Small intestine (tissue), 7 donors: Measurements from ENCODE around the gene NAPG. TPM values are rescaled to one million over a fixed set of nuclear protein-coding genes. Genes with fewer than 3 reads are reported as not detected.
"Not testable (repeated sequence)": the region's sequence is repeated elsewhere in the genome, so short reads cannot be mapped to it uniquely, and the experiment has no call there.

Source experiments
- DNase-seq, 2 donors: peaks; one replicate each; pipeline versions ENCODE4 v3.0.0 to v3.0.0-alpha.2; 2013
- FAIRE-seq: peaks from 2 replicates; lab custom pipeline; 2012; peaks lifted over from hg19 to GRCh38; lab: Jason Lieb, UNC
- H3K27ac ChIP-seq, 3 donors: one replicate each; pipeline ENCODE4 v1.5.1; 2013; ENCODE audit warnings: low read length in 2 of 3, mild to moderate bottlenecking in 2 of 3, control low read depth in 1 of 3, inconsistent platforms in 1 of 3, low read depth in 1 of 3, moderate library complexity in 1 of 3
- H3K27me3 ChIP-seq, 3 donors: one replicate each; pipeline ENCODE4 v1.6.1; 2013; ENCODE audit warnings: low read length in 3 of 3, inconsistent platforms in 1 of 3; ENCODE audit not compliant: control insufficient read depth in 3 of 3, insufficient read depth in 3 of 3
- H3K36me3 ChIP-seq, 3 donors: one replicate each; pipeline ENCODE4 v1.6.1; 2013; ENCODE audit warnings: low read length in 3 of 3, inconsistent platforms in 1 of 3, low read depth in 1 of 3, mild to moderate bottlenecking in 1 of 3, moderate library complexity in 1 of 3; ENCODE audit not compliant: control insufficient read depth in 3 of 3, insufficient read depth in 2 of 3
- H3K4me1 ChIP-seq, 3 donors: one replicate each; pipeline ENCODE4 v1.6.1; 2013; ENCODE audit warnings: low read length in 2 of 3, inconsistent platforms in 1 of 3, low read depth in 1 of 3, mild to moderate bottlenecking in 1 of 3, moderate library complexity in 1 of 3; ENCODE audit not compliant: control insufficient read depth in 3 of 3, insufficient read depth in 2 of 3
- H3K4me3 ChIP-seq, 3 donors: one replicate each; pipeline ENCODE4 v1.5.1; 2013; ENCODE audit warnings: low read length in 3 of 3, control low read depth in 1 of 3, inconsistent platforms in 1 of 3, low read depth in 1 of 3, mild to moderate bottlenecking in 1 of 3, moderate library complexity in 1 of 3
- H3K9me3 ChIP-seq, 2 donors: one replicate each; pipeline ENCODE4 v1.6.1; 2013; ENCODE audit warnings: low read depth in 1 of 2, low read length in 1 of 2; ENCODE audit not compliant: control insufficient read depth in 2 of 2, insufficient read depth in 1 of 2
- WGBS, 3 donors: extraction: QIAGEN DNeasy Blood & Tissue Kit; methylation state at CpG; one replicate each; pipeline ENCODE4 v1.1.7; 2013; 5-methylcytosine and 5-hydroxymethylcytosine counted together
- polyA plus RNA-seq, 4 donors: library from polyadenylated mRNA; stranded (reverse) in 3 of 4; unstranded in 1 of 4; fragments of 200-250 nt in 3 of 4; fragments of 120-200 nt in 1 of 4; gene quantifications; one replicate each; pipeline versions ENCODE4 v1.2.1 to v1.2.3, GENCODE V29; 2013
- donor health status: healthy with polysubstance abuse.
- donor health status: control.
- donor health status: control.
- donor health status: Bipolar disorder and iron deficiency.
- donor health status: healthy.

The NAPG gene
- polyA plus RNA-seq, 4 donors: 11.1 to 24.1 (median 16.3) TPM

DNA sequence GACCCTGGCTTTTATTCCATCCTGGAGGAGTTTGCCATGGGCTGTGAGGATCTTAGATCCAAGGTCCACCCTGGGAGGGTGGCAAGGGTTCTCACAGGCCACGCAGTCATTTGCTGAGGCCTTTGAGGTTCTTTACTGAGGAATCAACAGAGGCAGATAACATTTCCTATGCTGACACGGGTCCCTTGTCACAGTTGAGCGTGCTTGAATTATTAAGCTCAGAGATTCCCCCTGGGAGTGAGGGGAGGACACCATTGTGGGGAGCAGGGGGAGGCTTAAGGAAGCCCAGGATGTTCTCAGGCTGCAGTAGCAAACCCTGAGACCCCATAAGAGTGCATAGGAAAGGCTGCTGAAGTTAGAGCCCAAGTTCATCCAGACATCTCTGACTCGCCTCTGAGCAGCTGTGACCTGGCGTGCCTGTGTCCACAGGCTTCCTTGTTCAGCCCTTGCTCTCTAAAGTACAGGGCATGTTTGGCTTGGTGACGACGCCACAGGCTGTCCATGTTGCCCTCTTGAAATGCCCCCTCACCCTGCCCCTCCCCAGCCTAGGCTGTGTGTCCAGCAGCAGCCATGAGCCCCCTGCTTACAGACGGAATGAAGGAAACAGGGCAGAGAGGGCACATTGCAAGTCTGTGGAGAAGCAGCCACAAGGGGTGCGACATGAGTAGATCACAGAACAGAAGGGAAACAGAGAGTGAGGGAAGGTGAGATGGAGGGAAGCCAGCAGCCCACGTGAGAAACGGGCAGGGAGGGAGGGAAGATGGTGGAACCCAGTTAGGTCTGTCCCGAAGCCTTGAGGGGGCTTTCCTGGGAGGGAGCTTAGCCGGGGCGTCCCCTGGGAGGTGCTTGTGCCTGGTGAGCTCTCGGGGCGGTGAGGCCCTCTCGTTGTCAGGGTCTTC is 34.0 kb downstream of the NAPG start:
- FAIRE-seq (no peak), DNase-seq (peak; percentile 4 to 30)
- H3K27ac ChIP-seq: no peak overlapping the region
- no peaks in the 10 kb centered on the region for H3K9me3 ChIP-seq
- peak overlapping the region in 1 of 3 donors; percentile 22 for H3K4me3 ChIP-seq
- peaks cover 0 to 22% (median 6%) of the 10 kb centered on the region in 3 donors for H3K36me3 ChIP-seq
- WGBS, 3 donors: 41 to 44% (median 42%) methylated on average over 17 of the region's 17 CpGs
- no peaks in the 10 kb centered on the region for H3K27me3 ChIP-seq
- peaks cover 0 to 7% (median 0%) of the 10 kb centered on the region in 3 donors for H3K4me1 ChIP-seq

DNA sequence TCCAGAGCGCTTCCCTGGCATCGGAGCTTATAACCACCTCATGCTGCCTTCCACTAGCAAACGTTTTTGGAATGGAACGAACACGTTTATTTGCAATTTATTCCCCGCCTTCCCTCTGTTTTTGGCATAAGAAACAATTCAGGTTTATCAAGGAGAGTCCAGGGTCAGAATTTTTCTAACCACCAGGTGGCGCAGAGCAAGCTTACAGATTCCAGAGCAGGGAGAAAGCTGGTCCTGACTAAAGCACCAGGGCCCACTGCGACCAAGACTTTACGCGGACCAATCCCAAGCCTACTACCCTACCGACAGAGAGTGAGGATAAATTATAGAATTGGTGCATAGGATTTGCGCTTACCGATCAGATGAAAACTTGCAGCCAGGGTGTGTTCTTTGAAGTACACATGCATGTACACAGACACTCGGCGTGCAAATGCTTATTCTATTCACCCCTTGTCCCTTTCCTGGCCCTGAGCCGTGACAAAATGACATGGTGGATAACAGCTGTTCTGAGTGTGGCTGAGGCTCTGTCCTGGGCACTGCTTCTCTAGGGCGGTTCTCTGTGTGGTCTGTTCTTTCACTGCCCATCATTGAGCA is 34.7 kb downstream of the NAPG start:
- peak; percentile 57 to 78 for DNase-seq

DNA sequence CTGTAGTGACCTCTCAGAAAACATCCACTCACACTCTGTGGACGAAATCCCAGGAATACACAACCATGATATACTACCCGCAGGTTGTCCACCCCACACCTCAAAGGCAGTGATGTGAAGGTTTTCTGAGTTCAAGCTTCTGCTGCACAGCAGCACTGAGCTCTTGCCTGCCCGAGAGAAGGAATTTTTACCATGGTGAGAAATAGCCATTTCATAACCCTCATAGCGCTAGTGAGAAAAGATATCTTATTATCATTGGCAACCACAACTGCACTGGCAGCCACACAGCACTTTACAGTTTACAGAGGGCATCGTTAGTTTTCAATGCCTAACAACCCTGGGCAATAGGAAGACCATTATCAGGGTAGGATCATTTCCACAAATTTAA is 36.9 kb downstream of the NAPG start:
- no peaks in the 10 kb centered on the region for H3K27me3 ChIP-seq
- peaks cover 0 to 7% (median 0%) of the 10 kb centered on the region in 3 donors for H3K4me1 ChIP-seq
- H3K27ac ChIP-seq: no peak overlapping the region
- H3K9me3 ChIP-seq: no peaks in the 10 kb centered on the region
- H3K4me3 ChIP-seq: no peak overlapping the region
- FAIRE-seq: no peak
- 84 to 92% (median 89%) methylated on average over 5 of the region's 5 CpGs for WGBS, 3 donors
- H3K36me3 ChIP-seq: peaks cover 0 to 8% (median 0%) of the 10 kb centered on the region in 3 donors
- no peak for DNase-seq

More for the DNA sequence above, 34.7 kb downstream of the NAPG start:
- Histone ChIP-seq H3K36me3 (peaks cover 0 to 19% (median 4%) of the 10 kb centered on the region in 3 donors), H3K4me1 (peaks cover 0 to 7% (median 0%) of the 10 kb centered on the region in 3 donors), H3K9me3 (no peaks in the 10 kb centered on the region), H3K27ac (no peak overlapping the region), H3K27me3 (no peaks in the 10 kb centered on the region), H3K4me3 (peak overlapping the region in 1 of 3 donors; percentile 22)
- WGBS, 3 donors: 30 to 40% (median 30%) methylated on average over 17 of the region's 17 CpGs
- FAIRE-seq: no peak

DNA sequence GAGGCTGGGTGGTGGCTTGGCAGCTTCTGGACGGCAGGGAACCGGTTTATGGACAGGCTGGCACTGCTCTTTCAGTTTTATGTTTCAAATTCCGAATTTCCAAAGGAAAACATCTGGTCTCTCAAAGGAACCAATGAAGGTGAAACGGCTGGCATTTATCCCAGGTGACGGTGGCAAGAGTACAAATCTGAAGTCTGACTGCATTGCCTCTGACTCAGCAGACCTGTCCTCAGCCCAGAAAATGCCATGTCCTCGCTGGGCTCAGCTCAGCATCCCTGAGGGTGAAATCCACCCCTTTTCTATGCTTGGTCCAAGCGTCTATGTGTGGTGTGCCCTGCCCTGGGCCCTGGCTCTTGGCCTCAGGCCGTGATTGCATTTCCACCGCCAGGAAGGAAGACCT is 38.1 kb downstream of the NAPG start:
- FAIRE-seq (no peak), DNase-seq (no peak)
- H3K4me1 ChIP-seq: peaks cover 0 to 7% (median 0%) of the 10 kb centered on the region in 3 donors
- peaks cover 0 to 3% (median 0%) of the 10 kb centered on the region in 3 donors for H3K36me3 ChIP-seq
- H3K9me3 ChIP-seq: no peaks in the 10 kb centered on the region
- H3K27me3 ChIP-seq: no peaks in the 10 kb centered on the region
- no peak overlapping the region for H3K4me3 ChIP-seq
- no peak overlapping the region for H3K27ac ChIP-seq
- WGBS, 3 donors: 77 to 91% (median 89%) methylated on average over 9 of the region's 9 CpGs

DNA sequence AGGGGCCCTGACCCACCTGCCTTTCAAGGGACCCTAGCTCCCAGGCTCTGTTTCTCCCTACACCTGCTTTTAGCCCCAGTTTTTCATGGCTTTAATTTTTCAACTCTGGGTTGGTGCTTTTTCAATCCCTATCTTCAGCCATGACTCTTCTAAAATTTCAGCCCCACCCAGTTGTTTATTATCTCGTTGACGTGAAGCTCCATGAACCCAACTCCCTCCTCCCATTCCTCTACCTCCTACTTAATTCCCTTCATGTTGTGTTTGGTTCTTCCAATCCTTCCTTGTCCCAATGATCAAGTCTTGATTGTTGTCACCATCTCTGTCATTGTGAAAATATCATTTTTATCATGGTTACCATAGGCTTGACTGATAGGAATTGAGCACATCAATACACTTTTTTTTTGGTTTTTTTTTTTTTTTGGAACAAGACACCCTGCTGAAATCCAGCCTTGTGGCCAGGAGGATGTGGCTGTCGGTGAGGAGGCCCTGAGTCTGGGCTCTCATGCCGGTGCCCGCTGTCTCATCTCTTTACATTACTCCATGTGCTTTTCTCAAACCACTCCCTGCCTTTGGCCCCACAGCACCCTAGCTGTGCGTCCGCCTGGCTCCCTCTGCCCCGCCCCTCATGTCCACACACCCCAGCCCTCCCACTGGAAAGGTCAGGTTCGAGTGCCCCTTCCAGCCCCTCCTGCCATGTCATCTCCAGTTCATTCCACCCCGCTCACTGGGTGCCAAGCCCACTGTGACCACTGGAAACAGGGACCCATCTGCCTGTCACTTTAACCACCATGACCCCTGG is 39.3 kb downstream of the NAPG start:
- Histone ChIP-seq H3K36me3 (peaks cover 0 to 3% (median 0%) of the 10 kb centered on the region in 3 donors), H3K9me3 (no peaks in the 10 kb centered on the region), H3K27ac (no peak overlapping the region), H3K4me1 (peaks cover 0 to 1% (median 0%) of the 10 kb centered on the region in 3 donors), H3K27me3 (no peaks in the 10 kb centered on the region), H3K4me3 (no peak overlapping the region)
- 76 to 93% (median 88%) methylated on average over 10 of the region's 10 CpGs for WGBS, 3 donors
- FAIRE-seq (no peak), DNase-seq (no peak)

DNA sequence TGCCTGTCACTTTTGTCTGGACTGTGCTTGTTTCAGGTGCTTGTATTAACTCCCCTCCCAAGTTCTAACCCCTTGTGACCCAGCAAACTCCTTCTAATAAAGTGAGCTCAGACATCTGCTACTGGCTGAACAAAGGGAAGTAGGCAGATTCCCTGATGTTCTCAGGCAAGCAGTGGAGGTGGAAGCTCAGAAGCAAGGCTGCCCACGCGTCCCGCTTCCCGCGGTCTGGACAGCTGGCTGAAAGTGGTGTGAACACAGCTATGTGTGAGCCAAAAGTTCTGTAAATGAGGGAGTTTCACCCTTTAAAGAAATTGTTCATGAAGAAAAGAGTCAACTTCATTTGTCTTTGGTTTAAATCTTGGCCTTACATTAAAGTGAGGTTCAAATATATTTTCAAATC is 40.0 kb downstream of the NAPG start:
- no peak overlapping the region for H3K27ac ChIP-seq
- 91 to 97% (median 96%) methylated on average over 5 of the region's 5 CpGs for WGBS, 3 donors
- DNase-seq: no peak
- H3K36me3 ChIP-seq: peaks cover 0 to 3% (median 0%) of the 10 kb centered on the region in 3 donors
- H3K4me3 ChIP-seq: no peak overlapping the region
- no peak for FAIRE-seq
- no peaks in the 10 kb centered on the region for H3K4me1 ChIP-seq
- H3K27me3 ChIP-seq: no peaks in the 10 kb centered on the region
- H3K9me3 ChIP-seq: no peaks in the 10 kb centered on the region

DNA sequence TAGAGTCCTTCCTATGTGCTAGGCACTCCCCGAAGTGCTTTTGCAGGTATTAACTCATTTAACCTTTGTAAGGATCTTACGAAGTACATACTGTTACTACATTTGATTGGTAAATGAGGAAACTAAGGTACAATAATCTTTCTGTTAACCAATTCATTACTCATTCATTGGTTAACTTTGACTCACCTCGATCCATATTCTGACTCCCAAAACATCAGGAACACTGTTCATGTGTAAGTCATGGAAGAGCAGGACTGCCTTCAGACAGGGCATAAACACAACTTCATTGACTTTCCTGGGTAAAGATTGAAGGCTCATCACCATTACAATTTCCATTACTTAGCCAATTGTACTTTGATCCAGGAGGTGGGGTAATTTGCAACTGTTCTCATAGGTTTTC is 40.6 kb downstream of the NAPG start:
- DNase-seq (no peak), FAIRE-seq (no peak)
- WGBS, 3 donors: 86 to 91% (median 87%) methylated on average over 3 of the region's 3 CpGs
- Histone ChIP-seq H3K9me3 (no peaks in the 10 kb centered on the region), H3K27me3 (no peaks in the 10 kb centered on the region), H3K36me3 (peaks cover 0 to 3% (median 0%) of the 10 kb centered on the region in 3 donors), H3K4me1 (no peaks in the 10 kb centered on the region), H3K27ac (no peak overlapping the region), H3K4me3 (no peak overlapping the region)

DNA sequence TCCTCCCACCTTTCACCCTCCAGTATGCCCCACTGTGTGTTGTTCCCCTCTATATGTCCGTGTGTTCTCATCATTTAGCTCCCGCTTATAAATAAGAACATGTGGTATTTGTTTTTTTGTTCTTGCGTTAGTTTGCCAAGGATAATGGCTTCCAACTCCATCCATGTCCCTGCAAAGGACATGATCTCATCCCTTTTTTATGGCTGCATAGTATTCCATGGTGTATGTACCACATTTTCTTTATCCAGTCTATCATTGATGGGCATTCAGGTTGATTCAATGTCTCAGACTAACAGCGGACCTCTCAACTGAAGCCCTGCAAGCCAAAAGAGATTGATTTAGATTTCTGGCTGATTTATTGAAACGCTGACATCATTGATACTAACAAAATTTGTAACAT is 44.1 kb downstream of the NAPG start:
- 88 to 94% (median 90%) methylated on average over 5 of the region's 5 CpGs for WGBS, 3 donors
- DNase-seq, H3K4me3 ChIP-seq, FAIRE-seq, H3K27me3 ChIP-seq, H3K36me3 ChIP-seq, H3K9me3 ChIP-seq, H3K27ac ChIP-seq, H3K4me1 ChIP-seq: not testable (repeated sequence)
